GM20000 (cell line): ENCODE results near the gene HTT.

ENCODE experiments used
- DNase-seq: peaks from one replicate; pipeline ENCODE4 v3.0.0; 2012; ENCODE audit warnings: low spot score
- TF ChIP-seq, protein P1 (sequence below): IDR thresholded peaks from 2 replicates; pipeline ENCODE4 v1.5.1; 2012; ENCODE audit warnings: mild to moderate bottlenecking, control low read depth; ENCODE audit errors: extremely low read depth, missing control alignments

The HTT gene

DNA sequence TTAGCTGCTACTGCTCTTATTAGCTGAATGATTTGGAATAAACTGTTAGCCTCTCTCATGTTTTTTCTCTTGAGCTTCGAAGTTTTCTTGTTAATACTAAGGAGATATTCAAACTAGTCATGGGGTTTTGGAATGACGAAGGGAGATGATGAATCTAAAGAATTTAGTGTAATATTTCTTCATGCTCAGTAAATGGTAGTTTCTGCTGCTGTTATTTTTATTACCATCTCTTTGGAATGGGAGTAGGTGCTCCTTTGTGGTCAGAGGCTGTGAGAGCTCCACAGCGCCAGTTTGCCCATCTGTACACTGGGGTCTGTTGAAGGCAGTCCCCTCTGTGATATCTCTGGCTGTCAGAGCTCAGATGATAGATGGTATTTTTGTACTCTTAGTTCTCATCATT is 33.7 kb downstream of the HTT start:
- TF ChIP-seq, protein P1, sequence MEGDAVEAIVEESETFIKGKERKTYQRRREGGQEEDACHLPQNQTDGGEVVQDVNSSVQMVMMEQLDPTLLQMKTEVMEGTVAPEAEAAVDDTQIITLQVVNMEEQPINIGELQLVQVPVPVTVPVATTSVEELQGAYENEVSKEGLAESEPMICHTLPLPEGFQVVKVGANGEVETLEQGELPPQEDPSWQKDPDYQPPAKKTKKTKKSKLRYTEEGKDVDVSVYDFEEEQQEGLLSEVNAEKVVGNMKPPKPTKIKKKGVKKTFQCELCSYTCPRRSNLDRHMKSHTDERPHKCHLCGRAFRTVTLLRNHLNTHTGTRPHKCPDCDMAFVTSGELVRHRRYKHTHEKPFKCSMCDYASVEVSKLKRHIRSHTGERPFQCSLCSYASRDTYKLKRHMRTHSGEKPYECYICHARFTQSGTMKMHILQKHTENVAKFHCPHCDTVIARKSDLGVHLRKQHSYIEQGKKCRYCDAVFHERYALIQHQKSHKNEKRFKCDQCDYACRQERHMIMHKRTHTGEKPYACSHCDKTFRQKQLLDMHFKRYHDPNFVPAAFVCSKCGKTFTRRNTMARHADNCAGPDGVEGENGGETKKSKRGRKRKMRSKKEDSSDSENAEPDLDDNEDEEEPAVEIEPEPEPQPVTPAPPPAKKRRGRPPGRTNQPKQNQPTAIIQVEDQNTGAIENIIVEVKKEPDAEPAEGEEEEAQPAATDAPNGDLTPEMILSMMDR = no peak
- no peak for DNase-seq

DNA sequence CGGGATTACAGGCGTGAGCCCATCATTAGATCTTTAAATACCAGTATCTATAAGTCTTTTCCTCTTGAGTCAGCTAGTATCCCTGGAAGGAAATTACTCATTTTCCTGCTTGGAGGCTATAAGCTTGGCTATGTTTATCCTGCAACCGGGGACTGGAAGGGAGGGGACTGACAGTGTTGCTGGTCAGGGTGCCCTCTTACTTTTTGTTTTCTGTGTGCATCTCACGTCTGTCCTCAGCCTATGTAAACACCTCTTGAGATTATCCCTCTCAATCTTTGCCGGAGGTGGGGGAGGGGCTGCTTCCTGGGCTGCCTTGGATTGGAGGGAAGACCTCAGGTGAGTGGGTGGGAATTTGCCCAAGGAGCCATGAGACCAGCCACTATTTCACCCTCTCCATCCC is 37.0 kb downstream of the HTT start:
- no peak for DNase-seq
- TF ChIP-seq, protein P1 = no peak

DNA sequence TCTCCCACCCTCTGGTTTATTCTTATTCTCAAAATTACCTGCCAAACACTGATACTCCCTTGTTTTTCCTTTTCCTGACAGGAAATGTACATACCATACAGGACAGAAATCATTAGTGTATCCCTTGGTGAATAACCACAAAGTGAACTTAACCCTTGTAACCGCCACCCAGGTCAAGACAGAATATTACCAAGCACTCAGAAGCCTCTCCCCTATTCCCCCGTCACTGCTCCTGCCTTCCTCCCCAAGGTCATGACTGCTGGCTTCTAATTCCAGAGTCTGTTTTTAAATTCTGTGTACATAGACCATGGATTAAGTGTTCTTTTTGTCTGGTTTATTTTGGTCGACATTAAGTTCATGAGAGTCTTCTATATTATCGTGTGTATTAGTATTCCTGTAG is 37.7 kb downstream of the HTT start:
- TF ChIP-seq, protein P1 = no peak
- no peak for DNase-seq

DNA sequence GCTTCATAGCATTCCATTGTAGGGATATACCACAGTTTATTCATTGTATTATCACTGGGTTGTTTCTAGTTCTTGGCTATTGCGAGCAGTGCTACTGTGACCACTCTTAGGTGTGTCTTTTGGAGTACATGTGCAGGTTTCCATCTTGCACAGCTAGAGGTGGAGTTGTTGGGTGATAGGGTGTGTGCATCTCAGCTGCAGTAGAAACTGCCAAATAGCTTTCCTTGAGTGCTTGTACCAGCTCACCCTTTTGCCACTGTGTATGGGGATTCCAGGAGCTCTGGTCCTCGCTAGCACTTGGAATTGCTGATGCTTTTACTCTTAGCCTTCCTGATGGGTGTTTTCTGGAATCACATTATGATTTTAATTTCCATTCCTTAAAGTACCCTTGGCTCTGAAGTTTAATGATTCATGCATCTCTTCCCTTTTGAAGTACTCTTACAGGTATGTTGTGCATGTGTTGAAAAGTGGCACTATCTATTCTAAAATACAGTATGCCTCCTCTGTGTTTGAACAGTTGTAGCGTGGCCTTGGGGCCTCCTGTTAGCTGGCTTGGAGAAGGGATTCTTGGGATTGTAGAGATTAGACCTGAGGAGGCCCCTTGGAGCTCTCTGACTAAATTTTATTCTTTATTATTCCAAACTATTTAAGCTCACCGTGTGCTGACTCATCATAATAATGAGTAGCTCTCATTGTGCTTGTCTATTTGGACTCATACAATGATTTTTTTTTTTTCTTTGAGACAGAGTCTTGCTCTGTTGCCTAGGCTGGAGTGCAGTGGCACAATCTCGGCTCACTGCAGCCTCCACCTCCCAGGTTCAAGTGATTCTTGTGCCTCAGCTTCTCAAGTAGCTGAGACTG is 38.4 kb downstream of the HTT start:
- DNase-seq = no peak
- TF ChIP-seq, protein P1 = no peak

DNA sequence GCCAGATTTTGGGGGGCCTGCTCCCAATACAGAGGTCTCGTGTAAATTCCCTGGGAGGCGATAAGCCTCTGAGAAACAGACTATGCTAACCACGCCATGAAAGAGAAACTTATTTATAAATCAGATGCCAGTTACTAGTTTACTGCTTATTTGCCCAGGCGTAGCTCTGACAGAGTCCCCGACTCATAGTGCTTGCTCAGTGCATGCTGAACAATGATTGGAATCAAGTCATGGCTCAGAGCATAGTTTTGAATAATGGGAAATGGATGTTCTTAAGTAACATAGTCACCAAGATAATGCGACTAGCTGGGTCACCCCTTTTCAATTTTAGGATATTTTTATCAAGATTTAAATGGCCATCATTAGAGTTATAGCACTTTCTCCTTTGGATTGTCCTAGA is 39.9 kb downstream of the HTT start:
- no peak for DNase-seq
- TF ChIP-seq, protein P1 = no peak

DNA sequence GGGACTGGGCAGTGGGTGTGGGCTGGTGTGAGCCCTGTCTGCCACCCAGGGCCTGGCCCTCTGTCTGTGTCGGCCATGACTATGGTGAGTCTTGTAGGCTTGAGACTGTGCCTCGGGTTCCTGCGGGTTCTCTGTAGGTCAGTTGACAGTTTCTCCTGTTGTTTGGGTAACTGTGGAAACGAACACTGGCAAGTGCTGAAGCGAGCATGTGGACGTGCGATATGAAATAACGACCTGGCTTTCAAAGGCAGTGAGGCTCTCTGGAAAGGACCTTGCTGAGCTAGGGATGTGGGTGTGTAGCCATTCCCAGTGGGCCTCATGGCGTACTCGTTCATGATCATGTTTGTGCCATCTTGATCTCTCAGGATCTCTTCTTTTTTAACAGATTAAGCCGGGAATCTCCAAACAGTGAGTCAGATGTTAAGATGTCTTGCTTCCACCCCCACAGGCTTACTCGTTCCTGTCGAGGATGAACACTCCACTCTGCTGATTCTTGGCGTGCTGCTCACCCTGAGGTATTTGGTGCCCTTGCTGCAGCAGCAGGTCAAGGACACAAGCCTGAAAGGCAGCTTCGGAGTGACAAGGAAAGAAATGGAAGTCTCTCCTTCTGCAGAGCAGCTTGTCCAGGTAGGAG is 41.3 kb downstream of the HTT start:
- no peak for DNase-seq
- TF ChIP-seq, protein P1 = no peak

DNA sequence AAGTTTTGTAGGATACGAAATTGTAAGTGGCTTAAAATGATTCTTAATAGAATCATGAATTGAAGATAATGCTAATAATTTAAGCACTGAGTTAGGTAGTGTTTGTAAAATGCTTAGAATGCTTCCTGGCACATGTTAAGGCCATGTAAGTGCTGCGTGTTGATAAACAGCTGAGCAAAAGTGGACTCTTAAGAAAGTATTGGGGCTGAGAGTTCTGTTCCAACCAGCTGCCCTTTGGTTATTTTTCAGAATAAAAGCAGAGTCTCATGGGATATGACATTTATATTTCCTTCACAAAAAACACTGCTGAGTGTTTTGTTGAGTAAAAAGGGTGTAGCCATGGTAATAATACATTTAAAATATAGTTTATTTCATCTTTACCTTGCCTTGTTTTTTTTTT is 42.5 kb downstream of the HTT start:
- TF ChIP-seq, protein P1 = no peak
- no peak for DNase-seq
